GM12892 (cell line): ENCODE data around the gene MALRD1.

Experiments
- POLR2A ChIP-seq: IDR thresholded peaks from 2 replicates; pipeline ENCODE4 v1.6.1; 2011; ENCODE audit warnings: low read depth, low read length, control low read depth
- POLR2AphosphoS5 ChIP-seq: IDR thresholded peaks from 2 replicates; pipeline ENCODE4 v1.6.1; 2011; ENCODE audit warnings: low read depth, low read length, control low read depth
- TAF1 ChIP-seq: IDR thresholded peaks from 2 replicates; pipeline ENCODE4 v1.6.1; 2011; ENCODE audit warnings: low read depth, mild to moderate bottlenecking, control low read depth, low read length, borderline replicate concordance

DNA sequence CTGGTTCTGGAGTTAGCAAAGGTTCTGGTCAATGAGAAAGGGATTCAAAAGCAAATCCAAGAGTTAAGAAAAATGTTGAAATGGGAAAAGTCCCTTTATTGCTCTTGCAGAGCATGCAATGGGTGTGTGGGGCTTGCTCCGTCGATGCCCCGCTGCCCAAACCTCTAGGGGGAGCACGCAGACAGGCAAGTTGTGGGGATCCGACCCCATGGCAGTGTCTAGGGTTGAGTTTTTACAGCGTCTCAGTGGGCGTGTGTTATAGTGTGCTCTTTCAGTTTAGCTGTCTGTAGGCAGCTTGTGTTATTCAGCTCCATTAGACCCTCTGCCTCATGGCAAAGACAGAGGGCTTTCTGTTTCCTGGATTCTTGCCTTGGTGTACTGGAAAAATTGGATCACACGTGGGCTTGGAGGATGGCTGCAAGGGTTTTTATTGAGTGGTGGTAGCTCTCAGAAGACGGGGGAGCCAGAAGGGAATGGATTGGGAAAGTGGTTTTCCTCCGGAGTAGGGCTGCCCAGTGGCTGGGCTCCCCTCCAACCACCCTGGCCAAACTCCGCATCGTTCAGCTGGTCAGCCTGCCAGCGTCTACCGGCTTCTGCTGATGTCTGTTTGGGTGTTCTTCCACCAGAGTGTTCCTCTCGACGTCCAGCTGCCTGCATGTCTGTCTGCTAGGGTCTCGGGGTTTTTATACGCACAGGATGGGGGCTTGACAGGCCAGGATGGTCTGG is 665.4 kb downstream of the MALRD1 start:
- TF ChIP-seq TAF1 (no peak), POLR2AphosphoS5 (no peak), POLR2A (no peak)
